LNCaP clone FGC (cell line): ENCODE data around the gene PLXNB2.

Source experiments
- DNase-seq: peaks from one replicate; pipeline ENCODE4 v3.0.0-alpha.2; 2011; ENCODE audit warnings: low read depth
- H3K4me3 ChIP-seq: 2 replicates; pipeline ENCODE4 v1.5.1; 2011; ENCODE audit warnings: mild to moderate bottlenecking, low read depth, low read length, control low read depth
- TF ChIP-seq, protein P1 (sequence below): IDR thresholded peaks from 2 replicates; pipeline ENCODE4 v1.5.1; 2012; ENCODE audit warnings: mild to moderate bottlenecking; ENCODE audit not compliant: control insufficient read depth, insufficient read depth; ENCODE audit errors: extremely low read depth

PLXNB2 gene

DNA sequence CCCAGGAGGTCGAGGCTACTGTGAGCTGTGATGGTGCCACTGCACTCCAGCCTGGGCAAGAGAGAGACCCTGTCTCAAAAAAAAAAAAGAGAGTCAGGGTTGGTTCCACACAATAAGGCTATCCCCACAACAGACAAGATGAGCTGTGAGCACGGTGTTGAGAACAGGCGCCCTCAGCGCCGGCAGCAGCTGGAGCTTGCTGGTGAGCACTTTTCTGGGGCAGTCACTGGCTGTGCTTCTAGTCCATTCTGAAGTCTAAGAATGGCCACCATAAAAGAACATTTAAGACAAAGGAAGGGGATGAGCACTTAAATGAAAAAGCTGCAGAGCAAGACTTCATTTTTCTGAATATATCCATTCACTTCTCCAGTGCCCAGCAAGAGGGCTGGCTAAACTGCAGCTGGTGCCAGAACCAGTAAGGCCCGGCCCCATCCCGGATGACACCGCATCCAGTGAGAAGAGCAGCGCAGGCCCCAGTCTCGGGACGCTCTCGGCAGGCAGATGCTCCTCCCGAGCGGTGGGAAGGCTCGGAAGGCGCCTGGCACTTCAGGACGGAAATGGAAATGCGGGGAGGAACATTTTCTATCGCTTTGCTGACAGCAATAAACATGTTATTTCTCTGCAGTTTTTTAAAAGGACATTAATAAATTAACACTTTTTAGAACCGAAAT lies 74.8 kb downstream of the PLXNB2 start:
- H3K4me3 ChIP-seq = no peak overlapping the region
- no peak for DNase-seq
- TF ChIP-seq, protein P1, sequence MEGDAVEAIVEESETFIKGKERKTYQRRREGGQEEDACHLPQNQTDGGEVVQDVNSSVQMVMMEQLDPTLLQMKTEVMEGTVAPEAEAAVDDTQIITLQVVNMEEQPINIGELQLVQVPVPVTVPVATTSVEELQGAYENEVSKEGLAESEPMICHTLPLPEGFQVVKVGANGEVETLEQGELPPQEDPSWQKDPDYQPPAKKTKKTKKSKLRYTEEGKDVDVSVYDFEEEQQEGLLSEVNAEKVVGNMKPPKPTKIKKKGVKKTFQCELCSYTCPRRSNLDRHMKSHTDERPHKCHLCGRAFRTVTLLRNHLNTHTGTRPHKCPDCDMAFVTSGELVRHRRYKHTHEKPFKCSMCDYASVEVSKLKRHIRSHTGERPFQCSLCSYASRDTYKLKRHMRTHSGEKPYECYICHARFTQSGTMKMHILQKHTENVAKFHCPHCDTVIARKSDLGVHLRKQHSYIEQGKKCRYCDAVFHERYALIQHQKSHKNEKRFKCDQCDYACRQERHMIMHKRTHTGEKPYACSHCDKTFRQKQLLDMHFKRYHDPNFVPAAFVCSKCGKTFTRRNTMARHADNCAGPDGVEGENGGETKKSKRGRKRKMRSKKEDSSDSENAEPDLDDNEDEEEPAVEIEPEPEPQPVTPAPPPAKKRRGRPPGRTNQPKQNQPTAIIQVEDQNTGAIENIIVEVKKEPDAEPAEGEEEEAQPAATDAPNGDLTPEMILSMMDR = no peak

DNA sequence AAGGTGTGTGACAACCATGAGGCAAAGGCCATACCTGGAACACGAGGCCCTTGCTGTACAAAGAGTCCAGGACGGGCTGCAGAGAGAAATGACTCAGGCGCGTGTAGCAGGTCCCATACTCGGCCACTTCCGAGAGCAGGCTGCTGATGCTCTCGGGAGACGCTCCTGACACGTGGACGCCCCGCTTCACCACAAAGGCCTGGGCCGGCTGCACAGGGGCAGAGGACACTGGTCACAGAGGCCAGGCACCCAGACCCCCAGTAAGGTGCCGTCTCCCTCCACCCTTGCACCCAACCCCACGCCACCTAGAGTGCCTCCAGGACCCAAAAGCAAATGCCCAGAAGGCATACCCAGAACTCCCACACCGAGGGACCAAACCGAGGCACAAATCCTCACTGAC lies 78.1 kb downstream of the PLXNB2 start:
- no peak overlapping the region for H3K4me3 ChIP-seq
- TF ChIP-seq, protein P1 = no peak
- DNase-seq = no peak

DNA sequence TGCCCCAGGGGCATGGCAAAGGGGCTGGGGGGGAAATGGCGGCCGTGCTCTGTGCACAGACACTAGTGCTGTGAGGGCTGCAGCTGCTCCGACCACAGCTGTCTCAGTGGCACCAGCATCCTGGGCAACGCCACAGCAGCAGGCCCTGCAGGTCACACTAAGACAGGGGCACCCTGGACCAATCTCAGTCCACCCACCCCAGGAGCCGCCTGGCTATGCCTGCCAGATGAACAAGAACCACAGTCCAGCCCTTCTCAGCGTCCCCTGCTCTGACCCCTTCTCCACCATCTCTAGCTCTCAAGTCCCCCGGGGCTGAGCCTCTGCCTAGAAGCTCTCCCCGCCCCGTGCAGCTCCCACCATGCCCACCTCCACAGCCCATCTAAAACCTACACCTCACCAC lies 79.1 kb downstream of the PLXNB2 start:
- DNase-seq = no peak
- TF ChIP-seq, protein P1 = no peak
- H3K4me3 ChIP-seq = no peak overlapping the region

DNA sequence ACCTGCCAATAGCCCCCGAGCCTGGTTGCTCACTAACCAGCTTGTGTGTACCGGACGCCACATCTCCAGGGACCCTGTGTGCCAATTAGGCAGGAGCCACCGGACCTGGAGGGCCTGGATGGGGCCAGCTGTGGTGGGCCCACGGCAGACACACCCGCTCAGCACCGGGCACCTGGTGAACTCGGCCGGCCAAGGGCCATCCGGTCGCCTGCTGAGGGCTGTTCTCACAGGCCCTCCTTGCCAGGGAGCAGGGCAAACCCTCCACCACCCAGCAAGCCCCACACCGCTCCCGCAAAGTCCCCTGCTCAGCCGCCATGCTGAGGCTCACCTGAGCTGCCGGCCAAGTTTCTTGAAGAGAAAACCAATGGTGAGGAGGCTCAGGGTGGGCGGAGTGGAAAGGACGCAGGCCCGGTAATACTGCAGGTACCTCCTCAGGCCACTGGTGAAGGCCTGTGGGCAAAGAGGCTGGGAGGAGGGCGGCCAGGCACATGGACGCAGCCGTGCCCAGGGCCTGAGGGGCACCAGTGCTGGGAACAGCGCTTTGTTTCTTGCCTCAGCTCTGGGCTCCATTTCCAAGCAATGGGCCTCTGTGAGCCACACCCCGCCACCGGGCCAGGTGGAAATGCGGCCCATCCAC lies 79.7 kb downstream of the PLXNB2 start:
- no peak overlapping the region for H3K4me3 ChIP-seq
- no peak for DNase-seq
- TF ChIP-seq, protein P1 = no peak

DNA sequence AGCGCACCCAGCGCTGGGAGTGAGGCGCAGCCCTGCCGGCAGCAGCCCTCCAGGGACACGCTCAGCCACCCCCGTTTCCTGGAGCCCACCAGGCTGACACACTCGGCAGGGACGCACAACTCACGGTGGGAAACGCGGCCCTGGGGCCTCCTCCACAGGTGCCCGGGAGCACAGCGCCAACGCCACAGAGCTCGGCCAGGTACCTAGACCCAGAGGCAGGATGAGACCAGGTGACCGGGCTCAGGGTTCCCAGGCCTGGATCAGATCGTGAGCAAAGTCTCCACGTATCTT lies 80.6 kb downstream of the PLXNB2 start:
- no peak overlapping the region for H3K4me3 ChIP-seq
- TF ChIP-seq, protein P1 = no peak
- DNase-seq = no peak

DNA sequence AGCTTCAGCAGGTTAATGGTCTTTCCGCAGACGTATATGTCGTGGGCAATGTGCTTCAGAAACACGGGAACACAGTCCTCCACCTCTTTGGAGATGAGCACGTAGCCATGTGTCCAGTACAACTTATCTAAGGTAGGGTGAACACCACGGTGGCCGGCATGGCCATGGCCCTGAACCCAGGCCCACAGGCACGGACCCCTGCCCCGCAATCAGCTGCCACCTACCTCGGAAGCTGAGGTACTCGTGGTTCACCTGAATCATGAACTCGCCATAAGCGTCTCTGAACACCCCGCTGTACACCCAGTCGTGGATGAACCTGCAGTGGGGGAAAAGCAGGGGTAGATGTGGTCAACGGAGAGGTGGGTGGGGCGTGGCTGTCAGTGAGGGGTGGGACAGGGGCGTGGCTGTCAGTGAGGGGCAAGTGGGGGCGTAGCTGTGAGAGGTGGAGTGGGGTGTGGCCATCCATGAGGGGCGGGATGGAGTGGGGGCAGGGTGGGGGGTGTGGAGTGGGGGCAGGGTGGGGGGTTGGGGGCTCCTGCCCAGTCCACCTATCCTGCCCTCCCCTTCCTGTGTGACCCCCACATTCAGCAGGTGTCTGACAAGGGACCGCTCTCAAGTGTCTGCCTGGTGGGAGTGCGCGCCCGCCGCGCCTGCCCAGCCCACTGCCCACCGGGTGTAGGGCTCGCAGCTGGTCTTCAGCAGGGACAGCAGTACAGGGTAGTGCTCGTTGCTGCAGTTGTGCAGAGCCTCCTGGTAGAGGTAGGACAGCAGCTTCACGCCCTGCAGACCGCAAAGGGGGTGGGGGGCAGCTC lies 81.2 kb downstream of the PLXNB2 start:
- TF ChIP-seq, protein P1 = no peak
- no peak for DNase-seq
- H3K4me3 ChIP-seq = no peak overlapping the region
